OCI-LY3 (cell line): ENCODE data around the gene SLAMF7.

ENCODE experiments used
- H2AFZ ChIP-seq: fragments of 200-600, 300-600 bp; shearing (Covaris generic); 2 replicates; pipeline ENCODE4 v1.6.0; 2014; ENCODE audit warnings: antibody characterized with exemption, low read depth, low read length
- H3K27ac ChIP-seq: fragments of 200-600, 300-600 bp; sonication (generic); 2 replicates; pipeline ENCODE4 v1.5.1; 2014; ENCODE audit warnings: mild to moderate bottlenecking, low read length, moderate library complexity, mixed read lengths
- H3K27me3 ChIP-seq: fragments of 200-600, 300-600 bp; sonication (generic); 2 replicates; pipeline ENCODE4 v1.6.1; 2014; ENCODE audit warnings: low read depth, low read length, mixed read lengths
- H3K36me3 ChIP-seq: fragments of 200-600, 300-600 bp; sonication (generic); replicated peaks from 2 replicates; pipeline ENCODE3; 2014; ENCODE audit warnings: low read depth, low read length, mixed read lengths
- H3K4me1 ChIP-seq: fragments of 300-600, 200-600 bp; sonication (generic); 2 replicates; pipeline ENCODE4 v1.6.1; 2014; ENCODE audit warnings: low read length, mixed read lengths
- H3K4me2 ChIP-seq: fragments of 200-600, 300-600 bp; sonication (generic); 2 replicates; pipeline ENCODE4 v1.6.1; 2014; ENCODE audit warnings: low read length, mixed read lengths
- H3K4me3 ChIP-seq: fragments of 300-600, 200-600 bp; sonication (generic); 2 replicates; pipeline ENCODE4 v1.5.1; 2014; ENCODE audit warnings: antibody characterized with exemption, mild to moderate bottlenecking, low read length, moderate library complexity
- H3K79me2 ChIP-seq: fragments of 300-600, 200-600 bp; shearing (Covaris generic); 2 replicates; pipeline ENCODE4 v1.6.1; 2014; ENCODE audit warnings: mild to moderate bottlenecking, low read length, mixed read lengths
- H3K9ac ChIP-seq: fragments of 300-600, 200-600 bp; shearing (Covaris generic); 2 replicates; pipeline ENCODE4 v1.6.0; 2014; ENCODE audit warnings: mild to moderate bottlenecking, low read length, moderate library complexity
- H3K9me3 ChIP-seq: fragments of 200-600, 300-600 bp; shearing (Covaris generic); 2 replicates; pipeline ENCODE4 v1.6.1; 2014; ENCODE audit warnings: low read length, mixed read lengths; ENCODE audit not compliant: insufficient read depth
- H4K20me1 ChIP-seq: fragments of 200-600, 300-600 bp; sonication (generic); 2 replicates; pipeline ENCODE4 v1.6.1; 2016; ENCODE audit warnings: low read length, mixed read lengths; ENCODE audit not compliant: insufficient read depth
- EZH2phosphoT487 ChIP-seq: fragments of 200-600 bp; shearing (Covaris generic); IDR thresholded peaks from 2 replicates; pipeline ENCODE4 v1.6.1; 2018; ENCODE audit warnings: antibody characterized with exemption, mixed run types, low read depth
- TF ChIP-seq, protein P1 (sequence below): fragments of 200-600, 300-600 bp; sonication (generic); IDR thresholded peaks from 2 replicates; pipeline ENCODE4 v1.5.1; 2014; ENCODE audit warnings: antibody characterized with exemption, low read length, low read depth

SLAMF7 gene

GRCh38 chr1:160752406-160752805, 13.4 kb downstream of the SLAMF7 start:
- no peak for TF ChIP-seq EZH2phosphoT487
- TF ChIP-seq, protein P1, sequence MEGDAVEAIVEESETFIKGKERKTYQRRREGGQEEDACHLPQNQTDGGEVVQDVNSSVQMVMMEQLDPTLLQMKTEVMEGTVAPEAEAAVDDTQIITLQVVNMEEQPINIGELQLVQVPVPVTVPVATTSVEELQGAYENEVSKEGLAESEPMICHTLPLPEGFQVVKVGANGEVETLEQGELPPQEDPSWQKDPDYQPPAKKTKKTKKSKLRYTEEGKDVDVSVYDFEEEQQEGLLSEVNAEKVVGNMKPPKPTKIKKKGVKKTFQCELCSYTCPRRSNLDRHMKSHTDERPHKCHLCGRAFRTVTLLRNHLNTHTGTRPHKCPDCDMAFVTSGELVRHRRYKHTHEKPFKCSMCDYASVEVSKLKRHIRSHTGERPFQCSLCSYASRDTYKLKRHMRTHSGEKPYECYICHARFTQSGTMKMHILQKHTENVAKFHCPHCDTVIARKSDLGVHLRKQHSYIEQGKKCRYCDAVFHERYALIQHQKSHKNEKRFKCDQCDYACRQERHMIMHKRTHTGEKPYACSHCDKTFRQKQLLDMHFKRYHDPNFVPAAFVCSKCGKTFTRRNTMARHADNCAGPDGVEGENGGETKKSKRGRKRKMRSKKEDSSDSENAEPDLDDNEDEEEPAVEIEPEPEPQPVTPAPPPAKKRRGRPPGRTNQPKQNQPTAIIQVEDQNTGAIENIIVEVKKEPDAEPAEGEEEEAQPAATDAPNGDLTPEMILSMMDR, result no peak
- no peak overlapping the region for H3K27ac ChIP-seq
- H3K4me3 ChIP-seq, result no peak overlapping the region
- H3K9me3 ChIP-seq, result no peaks in the 10 kb centered on the region
- no peaks in the 10 kb centered on the region for H3K79me2 ChIP-seq
- peaks cover 8% of the 10 kb centered on the region; the same call in 1 of the 2 replicates for H4K20me1 ChIP-seq
- H3K4me2 ChIP-seq, result no peak overlapping the region
- H3K36me3 ChIP-seq, result peaks cover 56% of the 10 kb centered on the region
- H3K9ac ChIP-seq, result no peak overlapping the region
- H3K4me1 ChIP-seq, result peaks cover 20% of the 10 kb centered on the region
- H2AFZ ChIP-seq, result no peak overlapping the region
- H3K27me3 ChIP-seq, result no peaks in the 10 kb centered on the region

GRCh38 chr1:160752924-160753323, 13.9 kb downstream of the SLAMF7 start:
- Histone ChIP-seq H3K27me3 (no peaks in the 10 kb centered on the region), H3K4me2 (no peak overlapping the region)
- no peak for TF ChIP-seq EZH2phosphoT487
- TF ChIP-seq, protein P1, result no peak

DNA sequence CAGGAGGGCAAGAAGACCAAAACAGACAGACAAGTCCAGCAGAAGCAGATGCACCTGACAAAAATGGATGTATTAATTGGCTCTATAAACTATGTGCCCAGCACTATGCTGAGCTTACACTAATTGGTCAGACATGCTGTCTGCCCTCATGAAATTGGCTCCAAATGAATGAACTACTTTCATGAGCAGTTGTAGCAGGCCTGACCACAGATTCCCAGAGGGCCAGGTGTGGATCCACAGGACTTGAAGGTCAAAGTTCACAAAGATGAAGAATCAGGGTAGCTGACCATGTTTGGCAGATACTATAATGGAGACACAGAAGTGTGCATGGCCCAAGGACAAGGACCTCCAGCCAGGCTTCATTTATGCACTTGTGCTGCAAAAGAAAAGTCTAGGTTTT, 14.5 kb downstream of the SLAMF7 start:
- no peak overlapping the region for H2AFZ ChIP-seq
- peaks cover 47% of the 10 kb centered on the region for H3K36me3 ChIP-seq
- H3K9me3 ChIP-seq, result no peaks in the 10 kb centered on the region
- peaks cover 20% of the 10 kb centered on the region for H3K4me1 ChIP-seq
- H3K4me3 ChIP-seq, result no peak overlapping the region
- H3K4me2 ChIP-seq, result no peak overlapping the region
- no peaks in the 10 kb centered on the region for H3K27me3 ChIP-seq
- no peak overlapping the region for H3K9ac ChIP-seq
- H3K27ac ChIP-seq, result no peak overlapping the region
- no peaks in the 10 kb centered on the region for H3K79me2 ChIP-seq
- TF ChIP-seq, protein P1, result no peak
- no peak for TF ChIP-seq EZH2phosphoT487
- no peaks in the 10 kb centered on the region for H4K20me1 ChIP-seq

More at GRCh38 chr1:160752924-160753323, 13.9 kb downstream of the SLAMF7 start:
- no peaks in the 10 kb centered on the region for H3K9me3 ChIP-seq
- no peak overlapping the region for H3K4me3 ChIP-seq
- peaks cover 5% of the 10 kb centered on the region; the same call in 1 of the 2 replicates for H4K20me1 ChIP-seq
- H3K4me1 ChIP-seq, result peaks cover 20% of the 10 kb centered on the region
- H3K9ac ChIP-seq, result no peak overlapping the region
- H3K27ac ChIP-seq, result no peak overlapping the region
- H3K79me2 ChIP-seq, result no peaks in the 10 kb centered on the region
- H3K36me3 ChIP-seq, result peaks cover 53% of the 10 kb centered on the region
- H2AFZ ChIP-seq, result no peak overlapping the region

GRCh38 chr1:160755461-160755860, 16.4 kb downstream of the SLAMF7 start:
- Histone ChIP-seq H3K4me1 (peaks cover 11% of the 10 kb centered on the region), H3K9me3 (no peaks in the 10 kb centered on the region), H4K20me1 (no peaks in the 10 kb centered on the region), H3K27me3 (no peaks in the 10 kb centered on the region), H3K27ac (no peak overlapping the region), H3K9ac (no peak overlapping the region), H3K4me2 (no peak overlapping the region), H3K4me3 (no peak overlapping the region), H2AFZ (no peak overlapping the region), H3K79me2 (no peaks in the 10 kb centered on the region), H3K36me3 (peaks cover 31% of the 10 kb centered on the region)
- TF ChIP-seq, protein P1, result no peak
- TF ChIP-seq EZH2phosphoT487, result no peak
